GM15510 (cell line): Measurements from ENCODE around the gene PFN3.

Experiments used
- POLR2A ChIP-seq: IDR thresholded peaks from 3 replicates; pipeline ENCODE4 v1.6.1; 2011; ENCODE audit warnings: borderline replicate concordance; ENCODE audit not compliant: insufficient read length; ENCODE audit errors: extremely low read depth

Gene PFN3

GRCh38 chr5:177414481-177414880, 14.0 kb upstream of the PFN3 start:
- no peak for TF ChIP-seq POLR2A

- TF ChIP-seq POLR2A, result no peak
Measured at GRCh38 chr5:177412603-177413233, 12.3 kb upstream of the PFN3 start.

DNA sequence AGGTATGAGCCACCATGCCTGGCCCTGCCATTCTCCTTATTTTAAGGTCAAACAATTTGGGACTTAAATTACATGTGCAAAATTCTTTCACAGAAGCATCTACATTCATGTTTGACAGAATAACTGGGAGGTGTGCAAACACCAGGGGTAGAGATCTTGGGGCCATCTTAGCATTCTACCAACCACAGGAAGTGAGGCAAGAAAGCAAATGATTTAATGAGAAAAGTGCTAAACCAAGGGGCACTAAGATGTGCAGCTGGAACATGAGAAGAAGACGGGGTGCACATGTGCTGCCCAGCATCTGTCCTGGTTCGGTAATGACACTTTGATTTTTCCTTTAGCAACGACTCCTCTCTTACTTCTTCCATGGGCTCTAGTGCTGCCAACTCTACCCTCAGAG, 10.1 kb upstream of the PFN3 start:
- TF ChIP-seq POLR2A, result no peak

- no peak for TF ChIP-seq POLR2A
Measured at GRCh38 chr5:177409043-177409801, 8.8 kb upstream of the PFN3 start, which contains the start of gene F12. F12 (minus strand) TSS chr5:177409564; CDS start chr5:177409527, 37 bp downstream.

DNA sequence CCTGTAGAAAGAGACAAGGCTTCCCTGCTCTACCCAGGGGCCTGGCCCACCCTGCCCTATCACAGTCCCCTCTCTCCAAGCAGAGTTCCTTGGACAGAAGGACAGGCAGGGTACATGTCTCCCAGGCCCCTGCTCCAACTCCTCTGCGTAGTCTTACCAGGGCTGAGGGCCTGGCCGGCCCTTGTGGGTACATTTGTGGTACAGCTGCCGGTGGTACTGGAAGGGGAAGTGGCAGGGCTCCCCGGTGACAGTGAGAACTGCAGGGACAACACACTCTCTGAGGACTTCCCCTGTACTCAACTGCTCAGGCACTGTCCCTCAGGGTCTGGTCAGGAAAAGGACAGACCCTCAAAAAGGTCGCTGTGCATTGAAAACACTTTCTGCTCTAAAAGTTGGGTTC, 5.3 kb upstream of the PFN3 start:
- TF ChIP-seq POLR2A, result no peak

GRCh38 chr5:177405312-177405711, 4.9 kb upstream of the PFN3 start:
- TF ChIP-seq POLR2A, result no peak

GRCh38 chr5:177404641-177405179, 4.2 kb upstream of the PFN3 start:
- TF ChIP-seq POLR2A, result no peak

DNA sequence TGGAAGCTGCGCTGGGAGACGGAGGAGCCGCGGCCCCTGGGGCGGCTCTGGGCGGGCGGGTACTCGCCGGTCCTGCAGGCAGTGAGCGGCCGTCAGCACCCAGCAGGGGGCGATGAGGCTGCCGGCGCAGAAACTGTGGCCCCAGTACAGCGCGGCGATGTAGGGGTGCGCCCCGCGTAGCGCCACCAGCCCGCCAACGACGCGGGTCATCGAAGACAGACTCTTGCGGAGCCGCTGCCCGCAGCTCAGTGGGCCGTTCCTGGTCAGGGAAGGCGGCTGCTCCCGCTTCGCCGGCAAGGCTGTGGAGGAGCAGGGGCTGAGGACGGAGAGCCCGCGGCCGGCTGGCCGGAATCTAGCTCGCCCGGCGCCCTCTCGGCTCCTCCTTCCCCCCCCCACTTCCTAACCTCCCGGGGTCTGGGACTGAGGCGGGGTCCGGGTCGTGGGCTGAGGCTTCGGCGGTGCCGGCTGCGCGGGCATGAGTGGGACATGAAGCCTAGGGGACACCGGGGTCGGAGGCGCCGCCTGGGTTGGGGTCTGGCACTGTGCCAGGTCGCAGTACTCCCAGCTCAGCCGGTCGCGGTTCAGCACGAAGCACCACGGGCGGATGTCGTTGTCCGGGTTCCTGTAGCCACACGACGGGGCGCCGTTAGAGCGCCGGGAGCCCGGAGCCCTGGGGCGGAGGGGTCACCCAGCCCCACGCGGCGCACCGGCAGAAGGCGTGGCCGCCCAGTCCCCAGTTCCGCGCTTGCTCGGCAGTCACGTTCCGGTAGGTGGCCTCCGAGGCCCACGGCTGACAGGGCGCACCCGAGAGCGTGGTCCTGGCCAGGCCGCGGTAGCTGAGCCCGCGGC, 3.6 kb upstream of the PFN3 start:
- TF ChIP-seq POLR2A, result peak; percentile 33

- no peak for TF ChIP-seq POLR2A
Measured at GRCh38 chr5:177403102-177403791, 2.8 kb upstream of the PFN3 start.

- TF ChIP-seq POLR2A, result no peak
Measured at GRCh38 chr5:177402271-177403043, 2.0 kb upstream of the PFN3 start.

DNA sequence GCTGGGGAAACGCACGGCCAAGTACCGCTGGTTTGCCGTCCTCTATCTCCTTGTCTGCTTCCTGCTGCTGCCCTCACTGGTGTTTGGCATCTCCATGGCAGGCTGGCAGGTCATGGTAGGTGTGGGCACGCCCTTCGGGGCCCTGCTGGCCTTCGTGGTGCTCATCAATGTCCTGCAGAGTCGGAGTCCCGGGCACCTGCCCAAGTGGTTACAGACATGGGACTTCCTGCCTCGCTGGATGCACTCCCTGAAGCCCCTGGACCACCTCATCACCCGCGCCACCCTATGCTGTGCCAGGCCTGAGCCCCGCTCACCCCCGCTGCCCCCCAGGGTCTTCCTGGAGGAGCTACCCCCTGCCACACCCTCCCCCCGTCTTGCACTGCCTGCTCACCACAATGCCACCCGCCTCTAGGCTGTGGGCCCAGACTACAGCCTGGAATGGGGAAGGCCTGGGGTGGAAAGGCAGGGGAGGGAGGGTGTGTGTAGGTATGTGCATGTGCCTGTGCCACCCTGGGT, 2.5 kb downstream of the PFN3 start:
- TF ChIP-seq POLR2A, result no peak

- no peak for TF ChIP-seq POLR2A
Measured at GRCh38 chr5:177396807-177397206, 3.7 kb downstream of the PFN3 start.

DNA sequence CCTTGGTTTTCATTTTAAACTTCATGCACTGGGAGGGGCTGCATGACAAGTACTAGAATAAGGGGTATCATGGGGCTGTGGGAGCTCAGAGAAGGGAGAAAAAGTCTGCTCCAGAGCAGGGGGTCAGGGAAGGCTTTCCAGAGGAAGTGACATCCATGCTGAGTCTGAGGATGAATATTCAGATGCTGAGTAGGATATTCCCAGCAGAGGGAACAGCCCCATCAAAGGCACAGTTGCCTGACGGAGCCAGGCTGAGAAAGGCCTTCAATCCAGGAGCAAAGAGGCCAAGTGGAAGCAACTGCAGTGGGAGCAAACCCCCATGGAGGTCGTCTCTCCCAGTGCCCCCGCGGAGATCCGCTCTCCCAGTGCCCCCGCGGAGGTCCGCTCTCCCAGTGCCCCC, 4.4 kb downstream of the PFN3 start:
- no peak for TF ChIP-seq POLR2A
